HG02884 (cell line): ENCODE measurements around the gene MCF2L.
"Not testable (repeated sequence)": the region's sequence is repeated elsewhere in the genome, so short reads cannot be mapped to it uniquely, and the experiment has no call there.

Experiments
- ATAC-seq: cut with Tn5 transposase; IDR thresholded peaks from one replicate; pipeline ENCODE4 v1.9.1; 2021; ENCODE audit warnings: mild to moderate bottlenecking, moderate library complexity; ENCODE audit not compliant: unreplicated experiment

Gene MCF2L

DNA sequence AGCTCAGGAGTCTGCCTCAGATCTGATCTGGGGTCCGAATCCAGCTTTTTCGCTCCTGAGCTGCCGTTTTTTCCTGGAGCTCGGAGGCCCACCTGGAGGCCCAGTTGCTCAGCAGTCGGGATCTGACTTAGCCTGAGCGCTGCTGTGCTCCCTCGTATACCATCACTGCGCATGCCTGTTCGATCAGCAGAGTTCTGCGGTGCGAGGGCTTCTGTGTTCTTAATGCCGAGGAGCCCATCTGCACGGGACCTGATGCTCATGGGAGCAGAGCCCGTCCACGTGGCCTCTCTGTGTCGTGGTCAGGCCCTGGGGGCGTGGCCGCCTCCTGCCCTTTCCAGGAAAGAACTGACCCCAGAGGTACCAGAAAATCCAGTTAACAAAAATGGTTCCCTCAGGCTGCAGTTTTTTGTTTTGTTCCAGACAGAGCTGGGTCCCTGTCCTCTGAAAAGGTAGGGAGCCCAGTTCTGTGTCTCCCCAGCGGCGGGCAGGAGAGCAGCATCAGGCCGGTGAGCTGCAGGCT is 57.4 kb downstream of the MCF2L start:
- no peak for ATAC-seq

DNA sequence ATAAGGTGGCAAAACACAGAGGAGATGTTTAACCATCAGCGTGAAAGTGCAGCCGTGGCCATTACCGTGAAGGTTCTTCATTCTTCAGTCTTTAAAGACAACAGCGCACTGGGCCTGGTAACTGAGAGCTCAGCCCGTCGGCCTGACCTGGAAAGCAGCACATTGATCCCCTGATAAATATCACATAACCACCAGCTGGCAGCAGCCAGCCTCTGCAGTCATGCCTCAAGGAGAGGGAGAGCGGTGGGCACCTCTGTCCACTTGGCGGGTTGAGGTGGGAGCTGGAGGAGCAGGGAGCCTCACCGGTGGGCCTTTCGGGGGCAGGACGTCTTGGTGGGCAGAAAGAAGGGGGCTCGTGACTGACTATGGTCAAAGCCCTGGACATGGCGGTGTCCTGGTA is 58.1 kb downstream of the MCF2L start:
- no peak for ATAC-seq

DNA sequence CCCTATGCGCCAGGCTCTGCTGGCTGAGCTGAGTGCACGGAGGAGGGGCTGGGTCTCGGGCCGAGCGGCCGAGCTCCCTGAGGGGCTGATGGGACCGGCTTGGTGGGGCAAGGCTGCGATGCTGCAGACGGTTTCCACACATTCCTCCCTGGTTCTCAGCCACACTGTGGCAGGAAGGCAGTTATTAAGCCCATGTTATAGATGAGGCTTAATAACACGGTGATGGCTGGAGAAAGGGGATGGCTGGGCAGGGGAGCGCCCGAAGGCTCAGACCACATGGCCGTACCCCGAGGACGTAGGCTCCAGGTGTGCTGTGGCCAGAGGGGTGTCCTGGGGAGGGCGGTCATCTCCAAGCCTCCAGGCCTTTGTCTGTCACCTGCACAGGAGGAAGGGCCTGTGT is 58.6 kb downstream of the MCF2L start:
- no peak for ATAC-seq

DNA sequence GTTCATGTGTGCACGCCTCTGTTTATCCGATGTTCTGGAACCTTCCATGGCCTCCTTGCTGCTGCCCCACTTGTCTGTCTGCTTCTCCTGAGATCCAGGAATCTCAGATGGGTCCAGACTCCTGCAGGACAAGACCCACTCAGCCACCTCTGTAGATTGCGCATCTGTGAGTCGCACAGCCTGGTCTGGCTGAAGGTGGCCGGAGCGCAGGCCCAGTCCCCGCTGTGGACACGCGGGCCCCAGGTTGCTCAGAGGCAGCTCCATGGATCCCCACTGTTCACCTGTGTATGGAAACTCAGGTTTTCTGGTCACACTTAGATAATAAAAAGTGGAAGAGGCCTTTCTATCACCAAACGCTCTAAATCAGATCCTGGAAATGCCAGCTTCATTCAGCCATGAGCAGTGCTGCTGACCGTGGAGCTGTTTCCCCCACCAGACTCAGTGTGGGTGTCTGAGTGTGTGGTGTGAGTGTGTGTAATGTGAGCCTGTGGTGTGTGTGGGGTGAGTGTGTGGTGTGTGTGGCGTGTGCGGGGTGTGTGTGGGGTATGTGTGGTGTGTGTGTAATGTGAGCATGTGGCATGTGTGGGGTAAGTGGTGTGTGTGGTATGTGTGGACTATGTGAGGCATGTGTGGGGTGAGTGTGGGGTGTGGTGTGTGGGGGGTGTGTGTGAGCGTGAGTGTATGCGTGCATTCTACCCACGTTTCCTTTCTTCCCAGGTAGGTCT is 59.5 kb downstream of the MCF2L start:
- no peak for ATAC-seq

DNA sequence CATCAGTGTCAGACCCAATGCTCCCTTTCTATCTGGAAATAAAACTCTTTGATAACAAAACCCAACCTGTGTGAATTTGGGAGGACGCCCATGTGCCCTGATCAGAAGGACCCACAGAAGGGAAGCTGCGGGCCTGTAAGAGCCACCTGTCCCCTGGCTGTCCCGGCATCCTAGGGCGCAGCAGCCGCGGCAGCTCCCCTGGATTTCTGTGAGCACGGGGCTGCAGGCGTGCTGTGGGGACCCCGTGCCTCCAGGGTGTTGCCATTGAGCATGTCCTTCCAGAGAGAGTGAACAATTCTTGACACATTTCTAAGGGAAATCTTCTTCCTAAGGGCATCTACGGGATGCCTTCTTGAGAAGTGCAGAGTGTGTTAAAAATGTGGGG is 60.0 kb downstream of the MCF2L start:
- ATAC-seq = no peak

DNA sequence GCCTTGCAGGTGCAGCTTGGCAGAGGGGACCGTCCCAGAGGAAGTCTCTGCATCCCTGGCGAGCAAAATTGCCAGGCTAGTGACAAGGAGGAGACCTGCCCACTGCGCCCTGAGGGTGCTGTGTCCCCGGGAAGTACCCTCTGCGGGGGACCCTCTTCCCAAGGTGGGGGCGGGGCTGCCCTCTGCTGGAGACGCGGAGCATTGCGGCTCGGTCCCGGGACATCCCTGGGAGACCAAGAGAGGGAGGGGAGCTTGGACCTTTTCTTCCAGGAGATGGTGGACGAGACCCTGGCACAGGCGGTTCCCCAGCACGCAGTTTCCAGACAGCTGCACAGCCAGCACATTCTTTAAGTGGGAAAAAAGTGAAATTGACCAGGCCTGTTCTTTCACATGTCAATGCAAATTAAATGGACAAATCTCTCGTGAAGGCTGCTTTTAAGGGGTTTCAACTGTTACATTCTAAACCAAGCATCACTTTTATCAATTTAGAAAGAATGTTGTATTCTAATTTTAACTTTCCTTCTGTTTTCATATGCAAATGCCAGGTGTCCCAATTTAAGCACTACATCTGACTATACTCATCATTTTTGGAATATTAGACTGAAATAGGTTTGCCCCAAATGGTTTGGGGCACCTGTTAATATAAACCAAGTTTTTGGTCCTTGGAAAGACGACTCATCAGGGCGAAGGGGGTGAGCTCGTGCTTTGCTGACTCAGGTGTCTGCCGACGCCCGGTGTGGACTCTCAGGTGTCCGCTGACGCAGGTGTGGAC is 60.7 kb downstream of the MCF2L start:
- ATAC-seq = no peak

DNA sequence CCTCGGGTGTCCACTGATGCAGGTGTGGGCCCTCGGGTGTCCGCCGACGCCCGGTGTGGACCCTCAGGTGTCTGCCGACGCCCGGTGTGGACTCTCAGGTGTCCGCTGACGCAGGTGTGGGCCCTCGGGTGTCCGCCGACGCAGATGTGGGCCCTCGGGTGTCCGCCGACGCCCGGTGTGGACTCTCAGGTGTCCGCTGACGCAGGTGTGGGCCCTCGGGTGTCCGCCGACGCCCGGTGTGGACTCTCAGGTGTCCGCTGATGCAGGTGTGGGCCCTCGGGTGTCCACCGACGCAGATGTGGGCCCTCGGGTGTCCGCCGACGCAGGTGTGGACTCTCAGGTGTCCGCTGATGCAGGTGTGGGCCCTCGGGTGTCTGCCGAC is 61.2 kb downstream of the MCF2L start:
- ATAC-seq = not testable (repeated sequence)

DNA sequence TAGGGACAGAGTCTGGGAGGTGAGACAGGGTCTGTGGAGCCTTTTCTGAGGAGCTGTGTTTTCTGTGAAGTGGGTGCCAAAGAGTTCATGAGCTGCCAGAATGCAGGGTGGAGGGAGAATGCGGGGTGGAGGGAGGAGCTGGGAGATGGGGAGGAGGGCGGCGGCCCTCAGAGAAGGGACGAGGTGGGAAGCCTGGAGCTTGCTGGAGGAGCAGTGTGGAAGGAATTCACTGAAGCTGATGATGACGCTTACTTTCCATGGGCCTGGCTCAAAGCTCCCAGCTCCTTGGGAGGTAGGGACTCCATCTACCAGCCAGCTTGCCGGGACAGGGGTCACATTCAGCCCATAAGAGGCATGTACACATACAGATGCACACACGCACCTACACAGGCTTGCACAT is 62.5 kb downstream of the MCF2L start:
- no peak for ATAC-seq

DNA sequence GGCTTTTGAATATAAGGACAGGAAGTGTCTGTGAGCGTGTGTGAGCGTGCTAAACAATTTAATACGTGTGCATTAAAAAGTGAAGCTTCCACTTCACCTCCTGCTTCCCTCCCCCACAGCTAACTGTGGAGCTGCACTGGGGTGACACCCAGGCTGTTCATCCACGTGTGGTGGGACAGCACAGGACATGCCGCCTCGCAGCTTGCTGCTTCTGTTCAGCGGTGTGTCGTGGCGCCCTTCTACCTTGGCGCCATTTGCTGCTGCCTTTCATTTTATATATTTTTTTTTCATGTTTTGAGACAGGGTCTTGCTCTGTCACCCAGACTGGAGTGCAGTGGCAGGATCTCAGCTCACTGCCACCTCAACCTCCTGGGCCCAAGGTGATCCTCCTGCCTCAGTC is 63.3 kb downstream of the MCF2L start:
- ATAC-seq = no peak

DNA sequence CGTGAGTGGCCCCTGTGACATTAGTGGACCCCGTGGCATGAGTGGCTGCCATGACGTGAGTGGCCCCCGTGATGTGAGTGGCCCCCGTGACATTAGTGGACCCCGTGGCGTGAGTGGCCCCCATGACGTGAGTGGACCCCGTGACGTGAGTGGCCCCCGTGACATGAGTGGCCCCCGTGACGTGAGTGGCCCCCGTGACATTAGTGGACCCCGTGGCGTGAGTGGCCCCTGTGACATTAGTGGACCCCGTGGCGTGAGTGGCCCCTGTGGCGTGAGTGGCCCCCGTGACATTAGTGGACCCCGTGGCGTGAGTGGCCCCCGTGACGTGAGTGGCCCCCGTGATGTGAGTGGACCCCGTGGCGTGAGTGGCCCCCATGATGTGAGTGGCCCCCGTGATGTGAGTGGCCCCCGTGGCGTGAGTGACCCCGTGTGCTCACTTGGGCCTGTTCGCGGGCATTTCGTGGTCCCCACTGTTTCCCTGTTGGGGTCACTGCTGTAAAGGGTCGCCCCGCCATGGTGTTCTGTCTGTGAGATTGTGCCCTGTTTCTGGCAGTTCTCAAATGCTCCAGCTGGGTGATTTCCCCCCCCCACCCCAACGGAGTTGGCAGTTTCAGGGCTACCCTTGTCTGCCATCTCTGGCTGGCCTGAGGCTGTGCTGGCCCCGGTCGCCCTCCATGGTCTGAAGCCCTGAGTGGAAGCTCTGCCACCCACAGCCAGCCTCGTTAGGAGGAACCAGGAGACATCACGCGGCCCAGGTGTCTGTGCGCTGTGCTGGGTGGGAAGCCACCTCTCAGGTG is 64.2 kb downstream of the MCF2L start:
- ATAC-seq = no peak

DNA sequence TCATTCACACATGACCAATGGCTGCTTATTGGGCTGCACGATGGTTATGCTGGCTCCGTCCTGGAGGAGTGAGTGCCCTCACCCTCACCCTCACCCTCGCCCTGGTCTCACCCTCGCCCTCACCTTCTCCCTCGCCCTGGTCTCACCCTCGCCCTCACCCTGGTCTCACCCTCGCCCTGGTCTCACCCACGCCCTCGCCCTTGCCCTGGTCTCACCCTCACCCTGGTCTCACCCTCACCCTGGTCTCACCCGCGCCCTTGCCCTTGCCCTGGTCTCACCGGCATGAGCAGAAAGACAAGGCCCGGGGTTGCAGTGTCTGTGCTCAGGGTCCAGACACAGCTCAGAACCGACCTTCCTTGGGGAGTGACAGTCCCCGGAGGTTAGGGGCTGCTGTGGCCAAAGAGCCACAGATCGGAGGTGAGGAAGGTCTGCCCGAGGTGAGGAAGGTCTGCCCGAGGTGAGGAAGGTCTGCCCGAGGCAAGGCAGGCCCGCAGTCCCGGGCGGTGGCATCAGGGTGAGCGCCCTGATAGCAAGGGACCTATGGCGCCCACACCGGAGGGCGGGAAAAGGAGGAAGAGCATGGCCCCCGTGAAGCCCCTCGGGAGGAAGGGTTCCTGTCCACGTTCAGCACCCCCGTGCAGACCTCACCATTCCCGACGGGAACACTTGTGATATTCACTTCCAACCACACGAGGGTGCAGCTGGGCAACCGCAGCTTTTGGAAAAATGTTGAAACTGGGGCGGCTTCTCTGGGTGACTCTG is 65.6 kb downstream of the MCF2L start:
- ATAC-seq = no peak

DNA sequence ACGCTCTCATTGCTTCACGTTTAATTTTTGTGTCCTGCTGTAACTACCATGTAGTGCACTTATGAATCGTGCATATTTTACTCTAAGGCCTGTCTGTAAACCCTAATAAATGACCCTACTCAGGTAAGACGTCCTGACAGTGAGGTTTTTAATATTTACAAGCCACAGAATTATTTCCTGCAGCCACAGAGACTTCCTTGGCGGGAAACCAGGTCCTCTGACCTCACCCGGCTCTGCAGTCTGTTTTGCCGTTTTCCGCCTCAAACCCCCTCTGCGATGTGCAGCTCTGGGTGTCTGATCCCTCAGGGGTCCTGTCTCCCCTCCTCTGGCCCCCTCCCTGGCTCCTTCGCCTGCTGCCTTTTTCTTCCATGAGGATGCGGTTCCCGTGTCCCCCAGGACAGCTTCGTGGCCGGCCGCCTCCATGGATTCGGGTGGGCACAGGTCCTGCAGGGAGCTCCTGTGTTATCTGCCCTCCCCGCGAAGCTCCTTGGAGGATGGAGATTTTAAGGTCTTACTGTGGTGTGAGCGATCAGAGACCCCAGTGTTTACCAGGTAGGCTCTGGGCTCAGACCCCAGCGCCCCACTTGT is 66.3 kb downstream of the MCF2L start:
- no peak for ATAC-seq

DNA sequence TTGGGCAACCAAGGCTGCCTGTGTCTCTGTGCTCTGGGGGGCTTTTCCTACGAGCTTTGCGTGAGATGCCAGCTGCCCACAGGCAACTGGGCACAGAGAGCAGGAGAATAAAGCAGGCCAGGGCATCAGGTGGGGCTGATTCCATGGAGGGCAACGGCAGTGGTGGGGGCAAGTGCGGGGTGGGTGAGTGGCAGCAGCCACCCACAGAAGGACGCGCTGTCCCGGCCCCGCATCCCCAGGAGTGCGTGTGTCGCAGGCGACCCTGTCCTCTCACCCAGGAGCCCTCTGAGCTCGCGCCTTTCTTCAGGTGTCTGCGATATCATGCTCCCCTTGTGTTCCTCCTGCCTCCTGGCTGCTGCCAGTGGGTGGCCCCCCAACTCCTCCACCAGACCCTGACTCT is 67.4 kb downstream of the MCF2L start:
- no peak for ATAC-seq

DNA sequence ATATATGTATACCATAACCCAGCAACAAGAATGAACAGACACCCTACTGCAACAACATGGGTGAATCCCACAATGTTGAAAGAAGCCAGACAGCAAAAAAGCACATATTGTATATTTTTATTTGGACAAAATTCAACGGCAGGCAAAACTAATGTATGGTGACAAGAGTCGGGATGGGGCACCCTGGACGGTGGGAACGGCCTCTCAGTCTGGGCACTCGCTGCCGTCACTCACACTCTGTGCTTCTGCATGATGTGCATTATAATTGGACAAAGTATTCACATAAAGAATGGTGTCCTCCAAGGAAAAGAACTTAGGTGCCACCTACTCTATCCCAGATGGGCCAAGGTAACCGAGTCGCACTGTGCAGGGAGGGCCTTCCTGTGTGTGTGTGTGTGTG is 71.0 kb downstream of the MCF2L start:
- no peak for ATAC-seq

DNA sequence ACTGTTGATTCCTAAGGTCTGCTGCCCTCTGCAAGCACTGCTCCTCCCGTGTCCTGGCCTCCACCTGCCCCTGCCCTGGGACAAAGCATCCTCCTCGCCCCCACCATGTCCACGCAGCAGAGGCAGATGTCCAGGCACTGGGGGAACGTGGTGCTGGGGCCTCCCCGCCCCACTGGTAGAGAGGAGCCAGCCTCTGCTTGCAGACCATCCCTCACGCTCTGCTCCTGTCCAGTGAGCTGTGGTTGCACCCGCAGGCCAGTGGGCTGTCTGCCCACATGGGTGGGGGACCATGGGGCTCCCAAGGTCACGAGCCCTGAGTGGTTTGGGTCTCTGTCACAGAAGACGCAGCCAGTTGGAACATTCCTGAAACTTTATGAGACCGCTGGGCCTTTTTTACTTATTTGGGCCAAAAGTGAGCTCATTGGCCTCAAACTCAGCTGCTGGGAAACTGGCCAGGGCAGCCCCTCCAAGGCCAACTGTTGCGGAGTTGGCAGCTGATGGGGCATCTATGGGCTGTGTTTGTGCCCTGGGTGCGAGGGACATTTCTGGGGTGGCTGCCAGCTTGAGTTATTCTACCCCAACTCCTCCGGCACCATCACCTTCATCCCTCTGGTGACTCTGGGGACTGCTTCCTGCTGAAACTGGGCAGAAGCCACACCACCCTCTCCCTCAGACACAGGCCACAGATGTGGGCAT is 71.7 kb downstream of the MCF2L start:
- no peak for ATAC-seq

DNA sequence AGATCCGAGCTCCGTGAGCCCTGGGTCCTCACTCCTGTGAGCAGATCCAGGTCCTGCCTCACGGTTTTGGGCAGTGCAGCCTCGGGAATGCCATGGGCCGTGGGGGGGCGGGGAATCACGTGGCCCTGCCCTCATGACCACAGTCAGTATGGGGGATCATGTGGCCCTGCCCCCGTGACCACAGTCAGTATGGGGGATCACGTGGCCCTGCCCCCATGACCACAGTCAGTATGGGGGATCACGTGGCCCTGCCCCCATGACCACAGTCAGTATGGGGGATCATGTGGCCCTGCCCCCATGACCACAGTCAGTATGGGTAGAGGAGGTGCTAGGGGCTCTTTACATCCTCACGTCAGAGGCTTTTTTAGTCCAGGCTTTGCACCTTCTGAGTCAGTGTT is 72.3 kb downstream of the MCF2L start:
- ATAC-seq = no peak

DNA sequence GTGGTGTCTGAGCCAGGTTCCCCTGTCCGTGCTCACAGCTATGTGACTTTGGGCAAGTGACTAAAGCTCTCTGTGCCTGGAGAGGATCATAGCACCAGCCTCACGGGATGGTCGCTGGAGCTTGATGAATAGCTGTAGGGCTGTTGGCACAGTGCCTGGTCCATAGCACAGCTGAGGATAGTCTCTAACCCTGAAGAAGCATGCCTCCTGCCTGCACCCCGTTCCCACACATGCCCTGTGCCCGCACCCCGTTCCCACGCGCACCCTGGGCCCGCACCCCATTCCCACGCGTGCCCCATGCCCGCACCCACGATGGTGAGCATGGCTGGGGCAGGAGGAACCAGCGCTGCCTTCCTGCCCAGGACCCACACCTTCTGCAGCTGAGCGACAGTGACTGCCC is 72.9 kb downstream of the MCF2L start:
- ATAC-seq = no peak

DNA sequence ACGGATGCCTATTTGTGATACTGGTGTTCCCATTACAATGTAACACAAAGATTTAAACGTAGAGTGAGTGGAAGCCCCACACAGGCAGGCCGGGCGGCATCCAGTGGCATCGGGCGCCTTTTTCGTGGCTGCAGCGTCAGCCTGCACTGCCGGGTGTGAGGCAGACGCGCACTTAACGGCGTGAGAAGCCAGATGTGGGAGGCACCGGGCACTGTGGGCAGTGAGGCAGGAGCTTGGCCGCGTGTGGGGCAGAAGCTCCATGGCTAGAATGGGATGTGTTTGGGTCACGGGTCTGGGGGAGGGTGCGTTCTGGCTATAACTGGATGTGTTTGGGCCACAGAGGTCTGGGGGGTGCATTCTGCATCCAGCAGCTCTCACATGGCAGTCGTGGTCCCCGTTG is 73.4 kb downstream of the MCF2L start:
- no peak for ATAC-seq

DNA sequence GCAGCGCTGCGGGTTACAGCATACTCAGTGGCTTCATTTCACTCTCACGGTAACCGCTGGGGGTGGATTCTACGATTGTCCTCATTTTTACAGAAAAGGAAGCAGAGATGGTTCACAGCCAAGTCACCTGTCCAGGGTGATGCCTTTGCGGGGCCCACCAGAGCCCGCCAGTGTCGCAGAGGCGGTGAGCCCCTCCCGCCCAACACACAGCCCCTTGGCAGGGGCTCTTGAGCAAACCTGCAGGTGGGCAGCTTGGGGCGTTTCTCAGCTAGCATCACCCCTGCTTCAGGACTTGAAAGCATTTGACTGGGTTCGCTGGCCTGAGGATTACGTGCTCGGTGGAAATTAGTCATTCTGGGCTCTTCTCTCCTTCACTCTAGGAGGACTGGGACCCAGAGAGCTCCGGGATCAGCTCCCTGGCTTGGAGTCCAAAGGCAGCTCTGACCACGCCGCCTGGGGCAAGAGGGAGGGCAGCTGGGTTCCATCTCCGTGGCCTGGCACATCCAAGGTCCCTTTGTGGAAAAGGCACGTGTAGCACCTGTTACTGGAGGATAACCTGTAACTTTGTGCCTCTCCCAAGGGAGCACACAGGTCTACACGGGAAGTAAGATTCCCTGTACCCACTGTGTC is 74.1 kb downstream of the MCF2L start:
- ATAC-seq = no peak

DNA sequence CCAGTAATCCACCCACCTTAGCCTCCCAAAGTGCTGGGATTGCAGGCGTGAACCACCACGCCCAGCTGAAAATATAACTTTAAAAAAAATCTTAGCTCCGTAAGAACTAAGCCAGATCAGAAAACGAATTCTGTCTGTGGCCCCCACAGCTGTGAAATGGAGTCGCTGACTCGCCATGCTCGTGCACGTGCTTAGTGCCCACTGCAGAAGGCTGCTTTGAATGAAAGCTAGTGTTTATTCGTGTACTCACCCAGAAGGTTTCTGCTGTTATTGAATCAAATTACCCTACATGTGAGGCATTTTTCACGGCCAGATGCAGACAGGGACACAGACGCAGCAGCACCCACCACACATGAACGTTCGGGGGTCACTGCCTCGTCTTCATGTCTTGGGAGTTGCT is 74.9 kb downstream of the MCF2L start:
- ATAC-seq = no peak
